Non-pigmented ciliary epithelial cell (primary cell): ENCODE measurements around the gene BTBD9.

ENCODE experiments used
- DNase-seq: peaks from one replicate; pipeline ENCODE4 v3.0.0-alpha.2; 2010; ENCODE audit warnings: low read depth

BTBD9 gene

GRCh38 chr6:38341496-38341895 is 298.2 kb downstream of the BTBD9 start:
- no peak for DNase-seq

DNA sequence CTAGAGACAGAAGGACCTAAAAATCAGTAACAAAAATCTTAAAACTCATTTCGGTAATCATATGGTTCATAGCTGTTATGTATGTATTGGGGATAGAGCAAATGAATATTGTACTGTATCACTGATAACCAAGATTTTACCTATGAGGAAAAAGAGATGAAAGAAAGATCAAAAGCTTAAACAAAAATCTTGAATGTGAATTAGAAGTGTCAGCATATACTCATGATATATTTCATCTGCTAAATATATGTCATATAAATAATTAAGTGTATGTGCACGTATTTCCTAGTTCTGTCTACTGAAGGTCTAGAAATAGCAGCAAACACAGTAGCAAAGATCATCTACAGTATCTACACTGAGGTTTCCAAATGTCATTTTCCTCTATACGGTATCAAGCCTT is 299.8 kb downstream of the BTBD9 start:
- DNase-seq = no peak

DNA sequence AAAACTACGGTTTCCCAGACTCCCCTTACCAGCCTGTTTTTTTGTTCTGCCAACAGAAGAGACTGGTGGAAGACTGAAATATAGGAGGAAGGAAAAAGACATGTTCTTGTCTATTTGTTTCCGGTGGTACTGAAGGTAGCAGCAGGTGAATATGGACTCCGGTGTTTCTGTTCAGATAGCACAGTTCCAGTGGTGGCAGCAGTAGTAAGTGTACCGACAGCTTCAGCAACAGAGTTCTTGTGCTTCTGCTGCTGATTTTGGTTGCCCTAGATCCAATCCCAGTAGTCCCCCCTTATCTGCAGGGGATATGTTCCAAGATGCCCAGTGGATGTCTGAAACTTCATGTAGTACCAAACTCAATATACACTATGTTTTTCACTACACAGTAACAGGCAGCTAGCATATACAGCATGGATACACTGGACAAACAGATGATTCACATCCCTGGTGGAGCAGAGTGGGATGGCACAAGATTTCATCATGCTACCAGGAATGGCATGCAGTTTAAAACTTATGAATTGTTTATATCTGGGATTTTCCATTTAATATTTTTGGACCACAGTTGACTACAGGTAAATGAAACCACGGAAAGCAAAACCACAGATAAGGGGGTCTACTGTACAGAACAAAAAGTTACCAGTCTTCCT is 301.8 kb downstream of the BTBD9 start:
- peak; percentile 46 for DNase-seq

DNA sequence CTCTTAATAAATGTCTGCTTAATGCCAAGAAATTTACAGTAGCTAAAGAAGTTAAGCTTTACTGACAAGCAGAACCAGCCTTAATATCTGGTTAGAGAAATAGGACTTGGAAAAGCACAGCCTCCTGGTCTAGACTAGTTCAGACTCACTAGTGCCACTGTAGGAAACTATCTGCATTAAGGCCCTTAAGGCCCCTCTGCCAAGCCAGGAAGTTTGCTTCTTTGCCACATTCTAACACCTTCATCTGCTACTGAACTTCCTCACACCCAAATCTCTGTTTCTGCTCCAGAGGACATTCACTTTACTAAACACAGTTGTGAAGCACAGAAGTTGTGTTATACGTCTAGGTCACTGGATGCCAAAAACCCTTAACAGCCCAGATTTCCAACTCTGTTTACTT is 302.8 kb downstream of the BTBD9 start:
- DNase-seq = no peak

- DNase-seq = no peak
These were observed 312.9 kb downstream of the BTBD9 start for GRCh38 chr6:38326837-38327236.

GRCh38 chr6:38323216-38323615 is 316.5 kb downstream of the BTBD9 start:
- no peak for DNase-seq

- DNase-seq = no peak
These were observed 317.6 kb downstream of the BTBD9 start for GRCh38 chr6:38322138-38322537.

GRCh38 chr6:38320843-38321242 is 318.9 kb downstream of the BTBD9 start:
- DNase-seq = no peak

DNA sequence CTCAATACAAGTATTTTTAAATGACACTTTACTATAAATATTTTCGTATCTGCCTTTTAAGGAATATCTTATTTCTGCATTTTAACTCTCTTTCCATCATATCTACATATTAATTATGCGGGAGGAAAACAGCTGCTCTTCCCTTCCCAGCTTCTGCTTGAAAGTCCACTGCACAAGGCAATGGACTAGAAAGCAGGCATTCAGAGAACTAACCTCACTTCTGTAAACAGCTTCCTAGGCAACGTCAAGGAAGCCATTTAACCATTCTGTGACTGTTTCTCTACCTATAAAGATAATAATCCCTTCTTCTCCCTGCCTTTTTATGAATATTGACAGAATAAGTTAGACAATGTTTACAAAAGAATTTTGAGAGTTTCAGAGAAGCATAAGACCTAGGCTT is 319.4 kb downstream of the BTBD9 start:
- no peak for DNase-seq

- DNase-seq = no peak
These were observed 320.2 kb downstream of the BTBD9 start for GRCh38 chr6:38319256-38320212.

DNA sequence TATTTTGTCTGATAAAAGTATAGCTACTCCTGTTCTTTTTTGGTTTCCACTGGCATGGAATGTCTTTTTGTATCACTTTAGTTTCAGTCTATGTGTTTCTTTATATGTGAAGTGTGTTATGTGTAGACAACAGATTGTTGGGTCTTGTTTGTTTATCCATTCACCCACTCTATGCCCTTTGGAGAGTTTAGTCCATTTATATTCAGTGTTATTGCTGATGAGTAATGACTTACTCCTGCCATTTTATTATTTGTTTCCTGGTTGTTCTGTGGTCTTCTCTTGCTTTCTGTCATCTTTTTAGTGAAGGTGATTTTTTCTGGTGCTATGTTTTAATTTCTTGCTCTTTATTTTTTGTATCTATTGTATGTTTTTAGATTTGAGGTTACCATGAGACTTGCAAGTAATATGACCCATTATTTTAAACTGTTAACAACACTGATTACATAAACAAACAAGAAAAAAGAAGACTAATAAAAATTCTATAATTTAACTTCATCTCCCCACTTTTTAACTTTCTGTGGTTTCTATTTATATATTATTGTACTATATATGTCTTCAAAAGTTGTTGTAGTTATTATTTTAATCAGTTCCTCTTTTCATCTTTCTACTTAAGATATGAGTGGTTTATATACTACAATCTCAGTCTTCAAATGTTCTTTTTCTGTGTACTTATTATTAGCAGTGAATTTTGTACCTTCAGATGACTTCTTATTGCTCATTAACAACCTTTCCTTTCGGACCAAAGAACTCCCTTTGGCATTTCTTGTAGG is 323.4 kb downstream of the BTBD9 start:
- DNase-seq = no peak

- no peak for DNase-seq
These were observed 328.5 kb downstream of the BTBD9 start for GRCh38 chr6:38311201-38311600.

DNA sequence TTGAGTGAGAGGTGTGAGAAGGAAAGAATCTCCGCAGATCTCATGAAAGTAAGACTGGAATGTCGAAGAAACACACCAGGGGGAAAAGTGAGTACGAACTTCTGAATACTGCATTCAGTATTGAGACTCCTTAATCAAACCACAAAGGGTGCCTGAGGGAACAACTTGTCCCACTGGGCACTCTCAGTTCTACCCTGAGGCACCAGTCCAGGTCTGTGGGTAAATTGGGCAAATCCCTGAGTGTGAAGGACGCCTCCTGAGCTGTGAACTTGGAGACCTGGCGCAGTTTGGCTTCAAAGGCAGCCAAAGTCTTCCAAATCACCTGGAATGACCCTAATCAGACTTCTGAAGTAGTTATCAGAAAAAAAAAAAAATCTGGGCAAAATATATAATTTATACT is 329.7 kb downstream of the BTBD9 start:
- no peak for DNase-seq

DNA sequence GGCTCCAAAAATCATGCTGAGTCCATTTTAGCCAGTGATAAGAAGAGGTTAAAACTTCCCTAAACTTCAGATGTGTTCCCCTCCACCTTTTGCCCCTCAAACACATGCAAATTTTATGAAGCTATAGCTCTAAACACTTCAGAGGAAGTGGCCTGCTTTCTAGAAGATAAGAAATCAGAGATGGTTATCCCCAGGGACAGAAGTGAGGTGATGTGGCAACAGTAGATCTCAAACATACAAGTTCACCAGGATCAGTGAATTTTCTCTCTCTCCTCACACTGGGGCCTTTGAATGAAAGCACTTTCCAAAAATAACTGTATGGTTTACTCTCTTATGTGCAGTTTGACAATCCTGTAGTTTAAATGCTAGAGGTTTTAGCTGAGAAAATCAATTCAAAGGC is 332.0 kb downstream of the BTBD9 start:
- no peak for DNase-seq

- no peak for DNase-seq
These were observed 332.8 kb downstream of the BTBD9 start for GRCh38 chr6:38306931-38307330.

GRCh38 chr6:38305995-38306681 is 333.6 kb downstream of the BTBD9 start:
- DNase-seq = no peak

DNA sequence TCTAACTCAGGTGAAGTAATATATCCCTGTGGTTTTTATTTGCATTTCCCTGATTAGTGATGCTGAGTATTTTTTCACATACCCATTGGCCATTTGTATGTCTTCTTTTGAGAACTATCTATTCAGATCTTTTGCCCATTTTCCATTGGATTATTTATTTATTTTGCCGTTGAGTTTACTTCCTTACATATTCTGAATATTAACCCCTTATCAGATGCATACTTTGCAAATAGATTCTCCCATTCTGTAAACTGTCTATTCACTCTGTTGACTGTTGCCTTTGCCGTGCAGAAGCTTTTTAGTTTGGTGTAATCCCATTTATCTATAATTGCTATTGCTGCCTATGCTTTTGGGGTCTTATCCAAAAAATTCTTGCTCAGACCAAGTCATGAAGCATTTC is 336.9 kb downstream of the BTBD9 start:
- DNase-seq = no peak

DNA sequence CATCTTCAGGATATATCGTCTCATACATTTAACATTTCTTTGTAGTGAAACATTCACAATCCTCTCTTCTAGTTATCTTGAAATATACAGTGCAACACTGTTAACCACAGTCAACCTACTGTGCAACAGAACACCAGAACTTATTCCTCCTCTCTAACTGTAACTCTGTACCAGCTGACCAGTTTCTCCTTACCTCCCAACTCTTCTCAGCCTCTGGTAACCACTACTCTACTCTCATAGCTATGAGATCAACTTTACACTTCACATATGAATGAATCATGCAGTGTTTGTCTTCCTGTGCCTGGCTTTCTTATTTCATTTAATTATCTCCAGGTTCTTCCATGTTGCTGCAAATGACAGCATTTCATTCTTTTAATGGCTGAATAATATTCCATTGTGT is 337.6 kb downstream of the BTBD9 start:
- peak; percentile 3 for DNase-seq

DNA sequence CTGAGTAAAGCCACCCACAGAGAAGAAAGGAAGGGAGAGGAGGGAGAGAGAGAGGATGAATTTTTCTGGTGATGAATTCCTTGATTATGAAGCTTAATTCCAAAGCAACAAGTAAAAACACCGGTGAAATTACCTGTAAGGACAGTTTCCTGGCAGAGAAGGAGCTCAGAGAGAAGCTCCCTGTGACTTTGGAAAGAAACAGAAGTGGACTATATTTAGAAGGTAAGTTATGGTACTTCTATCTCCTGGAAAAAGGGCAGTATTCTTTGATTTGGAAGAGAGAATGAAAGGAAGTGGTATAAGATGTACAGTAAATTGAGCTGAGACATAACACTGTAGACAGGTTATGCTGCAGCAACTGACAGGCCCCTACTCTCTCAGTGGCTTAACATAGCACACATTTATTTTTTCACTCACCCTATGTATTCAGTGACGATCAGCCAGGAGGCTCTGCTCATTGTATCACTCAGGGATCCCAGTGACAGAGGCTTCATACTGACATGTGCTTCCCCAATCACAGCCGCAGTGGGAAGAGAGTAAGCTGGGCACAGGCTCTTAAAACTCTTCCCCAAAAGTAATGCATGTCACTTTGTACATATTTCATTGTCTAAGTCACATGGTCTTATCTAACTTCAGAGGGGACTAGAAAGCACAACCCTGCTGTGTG is 349.5 kb downstream of the BTBD9 start:
- DNase-seq = no peak

DNA sequence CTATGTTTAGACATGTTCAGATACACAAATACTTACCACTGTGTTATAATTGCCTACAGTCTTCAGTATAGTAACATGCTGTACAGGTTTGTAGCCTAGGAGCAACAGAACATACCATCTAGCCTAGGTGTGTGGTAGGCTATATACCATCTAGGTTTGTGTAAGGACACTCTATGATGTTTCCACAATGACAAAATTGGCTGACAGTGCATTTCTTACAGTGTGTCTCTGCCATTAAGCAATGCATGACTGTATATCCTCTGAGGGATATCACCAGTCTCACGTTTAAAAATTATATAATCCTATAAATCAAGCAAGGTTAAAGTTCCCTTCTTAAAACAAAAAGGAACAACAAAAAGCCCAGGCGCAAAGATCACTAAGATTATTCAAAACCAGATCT is 352.2 kb downstream of the BTBD9 start:
- DNase-seq = no peak

DNA sequence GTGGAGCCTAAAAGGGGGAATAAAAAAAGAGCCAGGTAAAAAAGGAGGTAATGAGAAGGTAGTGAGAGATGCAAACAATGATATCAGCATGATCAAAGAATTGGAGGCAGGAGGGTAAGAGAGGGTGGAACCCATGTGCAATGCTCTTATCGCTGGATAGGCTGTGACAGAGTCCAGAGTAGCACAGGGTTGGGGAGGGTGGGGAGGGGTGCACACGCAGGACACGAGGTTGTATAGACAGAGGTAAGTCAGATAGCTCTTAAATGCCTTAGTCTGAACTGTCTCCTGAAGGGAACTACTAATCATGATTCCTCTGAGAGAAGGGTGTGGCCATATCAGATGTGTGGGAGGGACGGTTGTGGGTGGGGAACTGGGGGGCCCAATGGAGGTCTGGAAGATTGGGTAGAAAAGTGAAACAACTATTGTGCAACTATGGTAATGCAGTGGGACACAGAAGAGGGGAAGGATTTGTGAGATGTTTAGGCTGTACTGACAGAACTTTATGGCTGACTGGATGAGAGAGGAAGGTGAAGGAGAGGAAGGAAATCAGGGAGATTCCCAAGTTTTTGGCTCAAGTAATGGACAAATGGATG is 354.8 kb downstream of the BTBD9 start:
- no peak for DNase-seq
